Vagina (tissue), 2 donors: ENCODE data around the gene HES7.
"Not testable (repeated sequence)": the region's sequence is repeated elsewhere in the genome, so short reads cannot be mapped to it uniquely, and the experiment has no call there.

Experiments
- CTCF ChIP-seq, 3 experiments: fragments of 450-650 bp in 2 of 3; fragments of 200-600 bp in 1 of 3; sonication (generic) in 1 of 3; IDR thresholded peaks; one replicate each; pipeline ENCODE4 v1.5.1; 2017 to 2019; ENCODE audit warnings: antibody characterized with exemption in 3 of 3, mild to moderate bottlenecking in 2 of 3, moderate library complexity in 2 of 3
- POLR2A ChIP-seq, 2 donors: fragments of 450-650 bp; IDR thresholded peaks; one replicate each; pipeline ENCODE4 v1.6.1; 2017; ENCODE audit warnings: antibody characterized with exemption in 2 of 2, mild to moderate bottlenecking in 2 of 2, moderate library complexity in 2 of 2
- POLR2AphosphoS5 ChIP-seq, 2 donors: sonication (generic); formaldehyde crosslinking; IDR thresholded peaks; one replicate each; pipeline ENCODE4 v1.9.0; 2017; ENCODE audit warnings: antibody characterized with exemption in 2 of 2, mild to moderate bottlenecking in 2 of 2, low read depth in 1 of 2; ENCODE audit not compliant: insufficient read depth in 1 of 2

- not testable (repeated sequence) for TF ChIP-seq CTCF (IDR thresholded peaks at IDR 0.05); POLR2A (IDR thresholded peaks at IDR 0.05); POLR2AphosphoS5 (IDR thresholded peaks at IDR 0.05; ENCODE audit: insufficient read depth in 1 of 2, low read depth in 1 of 2)
Measured at GRCh38 chr17:8170186-8170585, 46.3 kb upstream of the HES7 start.
